HUES64 (cell line): Measurements from ENCODE around the gene APOA5.
"Not testable (repeated sequence)": the region's sequence is repeated elsewhere in the genome, so short reads cannot be mapped to it uniquely, and the experiment has no call there.

Source experiments
- H3K27ac ChIP-seq: 2 replicates; pipeline ENCODE4 v1.7.0; 2013; ENCODE audit warnings: low read depth, low read length, inconsistent platforms
- H3K27me3 ChIP-seq: 2 replicates; pipeline ENCODE4 v1.6.1; 2013; ENCODE audit warnings: mild to moderate bottlenecking, low read length; ENCODE audit not compliant: insufficient read depth
- H3K36me3 ChIP-seq: 2 replicates; pipeline ENCODE4 v1.6.1; 2013; ENCODE audit warnings: mild to moderate bottlenecking, low read length; ENCODE audit not compliant: insufficient read depth
- H3K4me1 ChIP-seq: 2 replicates; pipeline ENCODE4 v1.6.1; 2013; ENCODE audit warnings: mild to moderate bottlenecking, low read length, moderate library complexity; ENCODE audit not compliant: insufficient read depth
- H3K4me3 ChIP-seq: 2 replicates; pipeline ENCODE4 v1.5.1; 2013; ENCODE audit warnings: mild to moderate bottlenecking, low read length, moderate library complexity
- H3K9ac ChIP-seq: 2 replicates; pipeline ENCODE4 v1.6.1; 2013; ENCODE audit warnings: mild to moderate bottlenecking, low read depth, low read length
- H3K9me3 ChIP-seq: 2 replicates; pipeline ENCODE4 v1.6.1; 2013; ENCODE audit warnings: low read depth, low read length; ENCODE audit not compliant: insufficient read depth
- WGBS: fragments of 150-250, 120-280 bp; methylation state at CpG from one replicate; pipeline ENCODE4 v1.1.7; 2013; ENCODE audit warnings: missing lambda C conversion rate; 5-methylcytosine and 5-hydroxymethylcytosine counted together

The APOA5 gene

DNA sequence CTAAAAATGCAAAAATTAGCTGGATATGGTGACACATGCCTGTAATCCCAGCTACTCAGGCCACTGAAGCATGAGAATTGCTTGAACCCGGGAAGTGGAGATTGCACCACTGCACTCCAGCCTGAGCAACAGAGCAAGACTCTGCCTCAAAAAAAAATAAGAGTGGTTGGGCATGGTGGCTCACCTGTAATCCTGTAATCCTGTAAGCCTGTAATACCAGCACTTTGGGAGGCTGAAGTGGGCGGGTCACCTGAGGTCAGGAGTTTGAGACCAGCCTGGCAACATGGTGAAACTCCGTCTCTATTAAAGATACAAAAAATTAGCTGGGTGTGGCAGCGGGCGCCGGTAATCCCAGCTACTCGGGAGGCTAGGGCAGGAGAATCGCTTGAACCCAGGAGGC is 35.6 kb downstream of the APOA5 start:
- H3K4me1 ChIP-seq, H3K9me3 ChIP-seq, H3K27me3 ChIP-seq, H3K27ac ChIP-seq, H3K4me3 ChIP-seq, H3K9ac ChIP-seq: not testable (repeated sequence)
- H3K36me3 ChIP-seq: peaks cover 94% of the 10 kb centered on the region
- WGBS: 97% methylated on average over 8 of the region's 8 CpGs

DNA sequence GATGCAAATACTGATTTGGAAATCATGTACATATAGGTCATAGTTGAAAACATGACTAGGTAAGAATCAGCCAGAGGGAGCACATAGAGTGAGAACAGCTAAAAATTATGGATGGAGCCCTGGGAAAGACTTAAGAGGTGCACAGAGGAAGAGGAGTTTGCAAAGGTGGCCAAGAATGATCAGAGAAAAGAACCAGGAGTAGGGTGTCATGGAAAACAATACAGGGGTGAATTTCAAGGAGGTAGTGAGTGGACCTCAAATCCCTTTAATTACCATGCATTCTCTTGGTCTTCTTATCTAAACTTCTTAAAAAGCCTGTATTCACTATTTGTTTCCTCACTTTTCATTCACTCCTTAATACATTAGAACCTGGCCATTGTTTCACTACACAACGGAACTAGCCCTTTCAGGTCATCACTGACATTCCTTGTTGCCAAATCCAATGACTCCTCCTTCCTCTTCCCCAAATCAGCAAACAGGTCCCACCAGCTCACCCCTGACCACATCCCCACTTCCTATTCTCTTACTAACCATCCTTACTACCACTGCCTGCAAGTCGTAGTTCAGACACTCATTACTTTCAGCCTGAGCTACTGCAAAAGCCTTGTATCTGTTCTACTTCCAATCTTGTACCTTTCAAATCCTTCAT is 41.5 kb downstream of the APOA5 start:
- no peaks in the 10 kb centered on the region for H3K27me3 ChIP-seq
- no peak overlapping the region for H3K4me3 ChIP-seq
- WGBS: 93% methylated on average over 2 of the region's 2 CpGs
- no peaks in the 10 kb centered on the region for H3K9me3 ChIP-seq
- H3K36me3 ChIP-seq: peaks cover 93% of the 10 kb centered on the region
- H3K9ac ChIP-seq: no peak overlapping the region
- H3K27ac ChIP-seq: no peak overlapping the region
- H3K4me1 ChIP-seq: no peaks in the 10 kb centered on the region

DNA sequence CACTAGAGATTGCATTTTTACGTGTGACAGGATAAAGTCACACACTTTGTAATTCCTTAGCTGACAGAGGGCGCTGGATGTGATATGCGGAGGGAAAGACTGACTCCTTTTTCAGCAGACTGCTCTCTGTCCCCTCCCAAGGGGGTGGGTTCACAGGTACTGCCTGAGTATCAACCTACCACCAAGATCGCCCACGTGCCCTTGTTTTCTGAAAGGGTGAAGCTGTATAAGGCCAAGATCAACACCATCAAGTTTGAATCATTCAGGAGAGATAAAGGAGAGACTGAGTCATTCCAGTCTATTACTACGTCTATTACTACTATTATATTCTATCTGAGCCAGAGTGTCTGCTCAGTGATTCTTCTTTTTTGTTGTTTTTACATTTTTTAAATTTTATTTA is 49.6 kb downstream of the APOA5 start:
- H3K9me3 ChIP-seq: no peaks in the 10 kb centered on the region
- 74% methylated on average over 6 of the region's 6 CpGs for WGBS

DNA sequence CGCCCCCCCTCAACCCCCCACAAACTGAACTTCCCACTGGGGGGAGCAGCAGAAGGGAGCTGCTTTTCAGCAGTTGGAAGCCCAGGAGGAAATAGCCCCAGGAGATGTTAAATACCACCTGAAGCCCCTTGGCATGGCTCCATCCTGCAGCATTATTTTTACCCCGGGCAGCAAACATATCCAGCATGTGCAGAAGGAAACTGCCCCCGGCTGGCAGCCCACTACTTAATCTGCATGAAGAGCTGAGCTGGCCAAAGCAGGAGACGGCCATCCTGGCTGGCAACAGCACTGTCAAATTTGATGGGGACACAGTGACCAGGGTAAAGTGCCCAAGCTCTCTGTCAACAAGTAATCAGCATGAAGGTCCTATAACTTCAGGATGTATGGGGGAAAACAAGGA is 50.9 kb downstream of the APOA5 start:
- H3K27me3 ChIP-seq: no peaks in the 10 kb centered on the region
- no peaks in the 10 kb centered on the region for H3K9me3 ChIP-seq
- H3K9ac ChIP-seq: no peak overlapping the region
- H3K4me3 ChIP-seq: no peak overlapping the region
- peaks cover 11% of the 10 kb centered on the region for H3K4me1 ChIP-seq
- peaks cover 4% of the 10 kb centered on the region; the same call in 1 of the 2 replicates for H3K36me3 ChIP-seq
- no peak overlapping the region for H3K27ac ChIP-seq
- WGBS: 87% methylated on average over 3 of the region's 4 CpGs

More for the DNA sequence above, 49.6 kb downstream of the APOA5 start:
- Histone ChIP-seq H3K27me3 (no peaks in the 10 kb centered on the region), H3K36me3 (peaks cover 17% of the 10 kb centered on the region), H3K4me1 (peaks cover 11% of the 10 kb centered on the region), H3K9ac (no peak overlapping the region), H3K4me3 (no peak overlapping the region), H3K27ac (no peak overlapping the region)
